Mammary epithelial cell (primary cell): Measurements from ENCODE around the gene WDR5B.

Experiments
- CTCF ChIP-seq, 2 donors: IDR thresholded peaks in 1 of 2; conservative IDR thresholded peaks in 1 of 2; 2 replicates each; pipeline ENCODE4 v1.5.1; 2011 to 2012; ENCODE audit warnings: inconsistent platforms in 2 of 2, low read length in 2 of 2, mild to moderate bottlenecking in 2 of 2, control low read depth in 1 of 2, low read depth in 1 of 2; ENCODE audit not compliant: insufficient read depth in 1 of 2; ENCODE audit errors: extremely low read depth in 1 of 2
- EZH2 ChIP-seq: IDR thresholded peaks from 2 replicates; pipeline ENCODE4 v1.6.1; 2012; ENCODE audit warnings: low read length, inconsistent platforms, borderline replicate concordance

GRCh38 chr3:122416966-122417365 is 1.1 kb upstream of the WDR5B start:
- TF ChIP-seq EZH2 (no peak), CTCF (conservative IDR thresholded peaks at IDR 0.05 in 1 of 2, IDR thresholded peaks at IDR 0.05 in 1 of 2; ENCODE audit: extremely low read depth in 1 of 2, insufficient read depth in 1 of 2, low read depth in 1 of 2, low read length in 2 of 2) (no peak)
